Sciatic nerve (tissue), 2 donors: Measurements from ENCODE around the gene MTHFD1L. TPM values are rescaled to one million over a fixed set of nuclear protein-coding genes. Genes with fewer than 3 reads are reported as not detected.
A peak's percentile ranks its signal among the peaks of the same experiment; 100 is the strongest.

Experiments used
- ATAC-seq: fragments of 200-7000 bp; cut with Tn5 transposase; one replicate; pipeline ENCODE4 v1.9.1; 2020; ENCODE audit warnings: mild to moderate bottlenecking, moderate library complexity
- DNase-seq: peaks from one replicate; pipeline ENCODE4 v3.0.0-alpha.2; 2020; ENCODE audit warnings: low spot score
- intact Hi-C: fragments of 100-400 bp; cut with DNase I; formaldehyde crosslinking; loops from one replicate; pipeline ENCODE4 v1.14.2; 2022
- total RNA-seq: library from RNA; stranded (reverse); fragmentation: NEBNext Ultra II Directional; extraction: Animal tissue kit (Norgen Biotek cat#: 25700); gene quantifications from one replicate; pipeline ENCODE4 v1.2.1, GENCODE V29; 2021
- donor health status: DM: no; HTN: no; CAD: no.
- donor health status: DM: no; HTN: no; CAD: no.

The MTHFD1L gene
- total RNA-seq, 1 donor from 2014 or later, result 30.4 TPM

DNA sequence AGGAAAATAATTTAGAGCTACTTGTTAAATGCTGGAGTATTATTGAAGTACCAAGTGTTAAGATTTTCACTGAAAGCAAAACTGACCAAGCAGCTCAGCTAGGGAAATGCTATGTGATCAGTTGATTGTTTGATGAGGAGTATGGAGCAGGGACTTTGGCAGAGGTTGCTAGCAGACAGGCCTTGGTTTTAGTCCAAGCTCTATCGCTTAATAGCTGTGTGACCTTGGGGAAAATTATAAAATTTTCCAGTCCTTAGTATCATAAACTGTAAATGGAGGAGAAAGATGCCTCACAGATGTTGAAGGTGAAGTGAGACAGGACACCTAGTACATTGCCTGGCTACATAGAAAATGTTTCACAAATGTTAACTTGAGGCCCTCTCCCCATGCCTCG is 136.6 kb downstream of the MTHFD1L start:
- intact Hi-C loops, result loop anchor here (10.0 kb wide), 1 partner anchor 97 kb away; no protein-coding TSS in a partner anchor
- DNase-seq, result no peak
- no peak for ATAC-seq

DNA sequence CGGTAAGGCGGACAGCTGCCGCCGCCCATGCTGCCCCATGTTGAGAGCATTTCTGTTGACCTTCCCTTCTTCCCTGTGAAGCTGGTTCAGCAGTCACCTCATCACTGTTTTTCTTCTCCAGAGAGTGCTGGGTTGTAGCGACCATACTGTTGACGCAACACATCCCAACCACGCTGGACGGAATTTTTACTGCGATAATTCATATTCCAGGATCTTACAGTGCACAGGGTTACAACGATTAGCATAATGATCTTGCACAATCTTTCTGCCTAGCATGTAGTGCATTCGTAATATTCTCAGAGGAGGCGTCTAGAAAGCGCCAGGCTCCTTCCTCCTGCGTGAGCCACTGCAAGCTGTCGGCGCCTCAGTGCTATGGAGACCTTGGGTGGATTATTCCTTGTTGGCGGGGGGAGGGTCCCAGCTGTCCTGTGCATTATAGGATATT is 137.0 kb downstream of the MTHFD1L start:
- intact Hi-C loops, result loop anchor here (10.0 kb wide), 1 partner anchor 98 kb away; no protein-coding TSS in a partner anchor
- ATAC-seq, result no peak
- no peak for DNase-seq

DNA sequence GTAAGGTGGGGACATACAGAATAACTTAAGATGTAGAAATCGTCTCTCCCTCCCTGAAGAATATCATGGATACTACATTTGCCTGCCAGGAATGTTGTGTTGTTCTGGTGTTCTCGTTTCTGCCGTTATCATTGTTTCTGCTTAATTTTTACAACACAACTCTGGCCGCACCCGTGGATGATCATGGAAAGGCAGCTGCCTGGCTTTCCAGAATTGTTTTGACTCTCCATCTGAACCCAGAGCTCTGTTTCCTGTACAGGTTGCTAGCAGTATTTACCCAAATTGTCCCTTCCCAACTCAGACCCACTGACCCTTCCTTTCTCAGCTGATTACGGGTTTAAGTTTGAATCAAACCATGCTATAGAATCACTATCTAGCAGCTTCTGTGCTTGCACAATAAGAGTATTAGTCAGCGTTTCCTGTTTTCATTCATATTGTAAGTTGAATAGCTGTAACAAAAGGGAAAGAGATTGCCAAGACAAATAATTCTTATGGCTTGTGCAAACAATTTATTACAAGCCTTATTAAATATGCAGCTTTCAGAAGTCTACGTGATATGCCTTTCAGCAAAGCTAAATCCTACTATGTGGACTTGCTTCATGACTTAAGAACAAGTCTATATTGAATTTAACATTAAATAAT is 139.0 kb downstream of the MTHFD1L start:
- DNase-seq, result no peak
- intact Hi-C loops, result loop anchor here (10.0 kb wide), 1 partner anchor 100 kb away; no protein-coding TSS in a partner anchor
- peak; percentile 58 for ATAC-seq

- DNase-seq, result no peak
- intact Hi-C loops, result loop anchor here (10.0 kb wide), 1 partner anchor 100 kb away; no protein-coding TSS in a partner anchor
- ATAC-seq, result no peak
Observed at GRCh38 chr6:151005164-151005563, 139.7 kb downstream of the MTHFD1L start.

DNA sequence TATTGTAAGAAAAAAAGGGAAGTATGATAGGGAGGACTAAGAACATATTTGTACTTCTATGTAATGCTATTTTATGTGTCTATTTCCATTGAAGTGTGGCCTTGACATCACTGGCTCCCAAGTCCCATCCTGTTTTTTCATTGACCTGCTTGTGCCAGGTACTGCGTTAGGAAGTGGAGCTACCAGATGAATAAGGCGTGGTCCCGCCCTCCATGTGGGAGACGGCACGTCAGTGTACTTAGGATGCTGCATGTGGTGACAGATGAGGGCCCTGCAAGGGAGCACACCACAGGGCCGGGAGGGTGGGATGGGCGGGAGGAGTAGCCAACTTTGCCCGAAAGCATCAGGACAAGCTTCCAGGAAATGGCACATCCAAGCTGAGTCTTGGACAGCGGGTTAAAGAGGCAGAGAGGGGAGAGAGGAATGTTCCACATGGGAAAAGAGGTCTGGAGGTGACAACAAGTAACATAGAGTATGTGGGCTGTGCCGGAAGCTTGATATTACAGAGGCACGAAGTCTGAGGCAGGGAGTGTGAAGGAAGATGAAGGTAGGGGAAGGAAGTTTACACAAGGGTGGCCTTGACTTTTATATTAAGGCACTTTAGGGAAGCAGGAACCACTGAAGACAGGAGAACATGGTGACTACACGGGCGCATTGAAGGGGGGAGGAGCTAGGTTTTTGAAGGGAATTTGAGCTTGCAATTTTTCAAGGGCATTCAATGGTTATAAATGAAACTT is 140.6 kb downstream of the MTHFD1L start:
- no peak for ATAC-seq
- intact Hi-C loops, result loop anchor here (10.0 kb wide), 1 partner anchor 101 kb away; no protein-coding TSS in a partner anchor
- no peak for DNase-seq

DNA sequence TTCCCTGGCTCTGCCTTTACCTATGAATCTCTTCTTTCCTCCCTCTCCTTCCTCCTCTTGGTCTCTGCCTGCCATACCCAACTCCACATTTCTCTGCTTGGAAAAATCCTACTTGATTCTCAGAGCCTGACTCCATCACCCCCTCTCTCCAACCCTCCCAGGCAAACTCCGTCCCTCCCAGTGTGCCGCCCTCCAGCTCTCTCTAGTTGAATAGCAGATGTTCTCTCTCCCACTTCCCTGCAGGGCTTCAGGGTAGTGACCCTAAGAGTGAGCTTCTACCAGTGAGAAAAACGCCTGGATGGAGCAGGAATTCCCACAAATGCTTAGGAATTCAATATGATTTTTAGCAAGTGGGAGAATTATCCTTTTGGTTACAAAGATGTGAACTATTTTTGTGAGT is 141.6 kb downstream of the MTHFD1L start:
- ATAC-seq (no peak), DNase-seq (no peak)
- intact Hi-C loops, result loop anchor here (10.0 kb wide), 1 partner anchor 102 kb away; no protein-coding TSS in a partner anchor

- DNase-seq (no peak), ATAC-seq (no peak)
- intact Hi-C loops, result loop anchor here (10.0 kb wide), 1 partner anchor 103 kb away; no protein-coding TSS in a partner anchor
Observed at GRCh38 chr6:151007922-151008321, 142.4 kb downstream of the MTHFD1L start.

DNA sequence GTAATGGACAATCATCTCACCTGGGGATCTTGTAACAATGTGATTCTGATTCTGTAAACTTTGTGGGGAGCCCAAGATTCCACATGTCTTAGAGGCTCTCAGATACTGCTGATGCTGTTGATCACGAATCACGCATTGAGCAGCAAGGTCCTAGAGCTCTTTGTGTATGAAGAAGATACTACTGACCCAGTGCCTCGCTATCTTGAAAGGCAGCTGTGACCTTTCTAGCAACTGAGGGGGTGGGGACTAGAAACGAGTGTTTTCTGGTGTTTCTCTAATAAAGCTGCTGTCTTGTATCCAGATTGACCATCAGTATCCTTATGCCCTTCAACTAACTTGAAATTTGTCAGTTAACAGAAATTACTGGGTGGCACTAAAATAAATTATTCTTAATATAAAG is 142.9 kb downstream of the MTHFD1L start:
- DNase-seq (no peak), ATAC-seq (no peak)
- intact Hi-C loops, result loop anchor here (10.0 kb wide), 1 partner anchor 104 kb away; no protein-coding TSS in a partner anchor

GRCh38 chr6:151009576-151009975 is 144.1 kb downstream of the MTHFD1L start:
- no peak for DNase-seq
- intact Hi-C loops, result loop anchor here (10.0 kb wide), 1 partner anchor 105 kb away; no protein-coding TSS in a partner anchor
- no peak for ATAC-seq

DNA sequence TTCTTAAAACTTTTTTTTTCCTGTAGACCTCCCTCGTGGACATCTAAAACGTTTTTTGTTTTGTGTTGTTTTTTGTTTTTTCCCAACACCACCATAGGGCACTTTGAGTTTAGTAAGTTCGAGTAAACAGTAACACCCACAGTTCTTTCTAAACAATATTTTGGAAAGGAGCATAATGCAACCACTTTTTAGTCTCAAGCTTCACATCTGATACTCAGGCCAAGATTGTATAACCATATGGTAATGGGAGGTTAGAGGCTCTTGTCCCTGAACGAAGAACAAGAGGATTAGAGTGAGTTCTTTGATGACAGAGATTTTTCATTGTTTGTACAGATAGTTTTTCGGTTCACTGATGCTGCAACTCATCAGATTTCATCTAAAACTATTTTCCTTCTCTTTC is 144.6 kb downstream of the MTHFD1L start:
- intact Hi-C loops, result loop anchor here (10.0 kb wide), 1 partner anchor 315 kb away; no protein-coding TSS in a partner anchor
- no peak for DNase-seq
- ATAC-seq, result no peak

DNA sequence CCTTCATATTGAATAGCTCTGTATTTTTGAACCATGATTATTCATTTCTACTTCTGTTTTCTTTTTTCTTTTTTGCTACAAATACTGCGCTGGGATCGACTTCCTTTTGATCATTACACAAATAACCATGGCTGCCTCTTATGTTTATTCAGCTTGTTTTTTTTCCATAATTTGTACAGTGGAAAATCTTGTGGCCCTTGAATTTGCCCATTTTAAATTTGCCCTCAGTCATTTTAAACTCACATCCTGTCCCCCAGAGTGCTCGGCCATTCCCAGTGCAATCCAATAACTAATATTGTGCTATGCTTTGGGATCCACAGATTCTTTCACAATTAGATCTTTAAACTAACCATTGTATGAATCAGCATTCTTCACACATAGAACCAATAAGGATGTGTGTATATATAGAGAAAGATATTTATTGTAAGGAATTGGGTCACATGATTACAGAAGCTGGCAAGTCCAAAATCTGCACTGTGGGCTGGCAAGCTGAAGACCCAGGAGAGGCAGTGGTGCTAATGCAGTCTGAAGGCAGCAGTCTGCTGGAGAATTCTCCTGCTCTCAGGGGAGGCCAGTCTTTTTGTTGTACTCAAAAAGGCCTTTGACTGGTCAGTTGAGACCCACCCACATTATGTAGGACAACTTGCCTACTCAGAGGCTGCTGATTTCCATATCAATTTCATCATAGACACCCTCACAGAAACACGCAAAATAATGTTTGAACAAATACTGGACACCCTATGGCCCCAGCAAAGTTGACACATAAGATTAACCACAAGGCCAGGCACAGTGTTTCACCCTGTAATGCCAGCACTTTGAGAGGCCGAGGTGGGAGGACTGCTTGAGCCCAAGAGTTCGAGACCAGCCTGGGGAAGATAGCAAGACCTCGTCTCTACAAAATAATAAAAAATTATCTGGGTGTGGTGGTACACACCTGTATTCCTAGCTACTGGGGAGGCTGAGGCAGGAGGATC is 147.1 kb downstream of the MTHFD1L start:
- intact Hi-C loops, result loop anchor here (10.0 kb wide), 1 partner anchor 312 kb away; no protein-coding TSS in a partner anchor
- DNase-seq, result no peak
- ATAC-seq, result no peak

GRCh38 chr6:151014404-151015100 is 149.1 kb downstream of the MTHFD1L start:
- intact Hi-C loops, result loop anchor here (10.0 kb wide), 1 partner anchor 310 kb away; no protein-coding TSS in a partner anchor
- peak; percentile 75 for ATAC-seq
- DNase-seq, result peak; percentile 80

DNA sequence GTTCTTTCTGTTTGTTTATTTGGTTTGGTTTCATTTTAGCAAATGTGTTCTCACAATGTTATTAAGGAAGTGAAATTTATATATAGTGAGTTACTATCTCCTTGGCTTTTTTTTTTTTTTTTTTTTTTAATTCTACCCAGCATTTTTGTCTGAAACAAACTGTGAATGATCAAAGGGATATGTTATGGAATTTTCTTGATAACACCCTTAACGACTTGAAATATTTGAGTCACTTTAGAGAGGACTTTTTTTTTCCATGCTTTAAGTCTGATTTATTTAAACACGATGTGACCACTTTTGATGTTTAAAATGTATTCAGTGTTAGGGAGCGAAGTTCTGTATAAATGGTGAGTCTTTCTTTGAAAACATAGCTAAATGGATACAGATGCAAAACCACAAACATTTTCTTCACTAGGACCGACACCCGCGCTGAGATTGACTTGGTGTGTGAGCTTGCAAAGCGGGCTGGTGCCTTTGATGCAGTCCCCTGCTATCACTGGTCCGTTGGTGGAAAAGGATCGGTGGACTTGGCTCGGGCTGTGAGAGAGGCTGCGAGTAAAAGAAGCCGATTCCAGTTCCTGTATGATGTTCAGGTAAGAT is 149.7 kb downstream of the MTHFD1L start:
- intact Hi-C loops, result loop anchor here (10.0 kb wide), 1 partner anchor 310 kb away; no protein-coding TSS in a partner anchor
- DNase-seq (no peak), ATAC-seq (no peak)

GRCh38 chr6:151016107-151016506 is 150.6 kb downstream of the MTHFD1L start:
- intact Hi-C loops, result loop anchor here (10.0 kb wide), 1 partner anchor 309 kb away; no protein-coding TSS in a partner anchor
- no peak for ATAC-seq
- no peak for DNase-seq

DNA sequence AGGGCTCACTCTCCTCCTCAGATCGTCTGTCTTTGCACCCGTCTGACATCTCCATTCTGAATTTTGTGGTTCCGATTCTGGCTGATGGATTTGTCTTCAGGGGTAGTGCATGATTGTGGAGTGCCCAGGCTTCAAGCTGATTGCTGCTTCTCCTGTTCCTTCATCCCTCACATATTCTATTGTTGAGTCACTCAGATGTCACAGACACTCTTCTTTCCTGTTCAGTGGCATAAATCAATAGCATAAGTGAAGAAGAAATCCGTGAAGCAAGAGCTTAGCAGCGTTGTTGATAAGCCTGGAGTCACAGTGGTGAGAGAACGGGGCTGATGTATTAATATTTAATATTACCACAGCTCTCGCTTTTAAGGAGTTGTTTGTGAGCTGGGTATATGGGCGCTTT is 152.5 kb downstream of the MTHFD1L start:
- no peak for DNase-seq
- no peak for ATAC-seq
- intact Hi-C loops, result loop anchor here (10.0 kb wide), 1 partner anchor 307 kb away; no protein-coding TSS in a partner anchor

GRCh38 chr6:151018911-151019782 is 153.6 kb downstream of the MTHFD1L start:
- no peak for ATAC-seq
- intact Hi-C loops, result loop anchor here (10.0 kb wide), 1 partner anchor 306 kb away; no protein-coding TSS in a partner anchor
- DNase-seq, result no peak
